ENCODE results near the gene RPTOR. TPM values are rescaled to one million over a fixed set of nuclear protein-coding genes. Genes with fewer than 3 reads are reported as not detected.
"Not testable (repeated sequence)": the region's sequence is repeated elsewhere in the genome, so short reads cannot be mapped to it uniquely, and the experiment has no call there.

Gene RPTOR
- polyA plus RNA-seq, 1 of the 3 experiments (the other 2 are of a cell fraction), result 14.9 TPM

DNA sequence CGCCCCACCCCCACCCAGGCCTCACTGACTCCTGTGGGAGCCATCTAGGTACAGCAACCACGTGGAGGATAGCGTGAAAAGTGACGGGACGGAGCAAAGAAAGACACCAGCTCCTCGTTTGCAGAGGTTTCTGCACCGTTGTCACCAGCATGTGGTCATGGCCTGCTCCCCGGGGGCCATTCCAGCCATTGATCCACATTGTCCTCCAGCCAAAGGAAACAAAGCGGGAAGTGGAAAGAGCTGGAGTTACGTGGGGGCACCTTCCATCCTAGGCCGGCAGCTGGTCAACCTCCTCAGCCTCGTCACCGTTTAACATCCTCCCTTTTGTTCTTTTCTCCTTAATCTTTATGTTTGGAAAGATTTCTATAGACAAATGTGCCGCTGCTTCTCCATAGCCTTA, 153.7 kb downstream of the RPTOR start:
- Histone ChIP-seq H3K9ac (no peak overlapping the region), H3K36me3 (replicated peaks in 1 of 2; ENCODE audit: control insufficient read depth in 1 of 2, insufficient read depth in 2 of 2, low read length in 1 of 2) (no peaks in the 10 kb centered on the region), H4K20me1 (ENCODE audit: insufficient read depth) (peaks cover 28% of the 10 kb centered on the region; the same call in 1 of the 2 replicates), H3K9me2 (no peaks in the 10 kb centered on the region), H3K79me2 (ENCODE audit: insufficient read depth) (peaks cover 57% of the 10 kb centered on the region), H3K4me3 (ENCODE audit: low read depth in 2 of 2, low read length in 1 of 2) (no peak overlapping the region), H3K27me3 (ENCODE audit: insufficient read depth) (no peaks in the 10 kb centered on the region), H2AFZ (ENCODE audit: low read depth) (no peak overlapping the region), H3K27ac (ENCODE audit: low read depth in 2 of 2, low read length in 1 of 2) (no peak overlapping the region), H3K9me3 (no peaks in the 10 kb centered on the region), H3K4me1 (ENCODE audit: control insufficient read depth in 1 of 2, insufficient read depth in 2 of 2, low read depth in 1 of 2, low read length in 1 of 2) (peaks cover 8 to 53% of the 10 kb centered on the region in 2 experiments; a peak in 3 of 4 replicates), H3K4me2 (no peak overlapping the region), H3F3A (replicated peaks; ENCODE audit: insufficient read depth) (no peaks in the 10 kb centered on the region)
- CTCF ChIA-PET, result interaction anchor here (1.0 to 1.1 kb wide), 2 partner anchors 121 to 271 kb away, joined by 3 to 4 read pairs; no protein-coding TSS in a partner anchor
- POLR2A ChIA-PET, result no interaction called here
- WGBS (ENCODE audit: low lambda C conversion rate), result 93% methylated on average over 14 of the region's 14 CpGs
- no peak for DNase-seq
- TF ChIP-seq, protein P1, sequence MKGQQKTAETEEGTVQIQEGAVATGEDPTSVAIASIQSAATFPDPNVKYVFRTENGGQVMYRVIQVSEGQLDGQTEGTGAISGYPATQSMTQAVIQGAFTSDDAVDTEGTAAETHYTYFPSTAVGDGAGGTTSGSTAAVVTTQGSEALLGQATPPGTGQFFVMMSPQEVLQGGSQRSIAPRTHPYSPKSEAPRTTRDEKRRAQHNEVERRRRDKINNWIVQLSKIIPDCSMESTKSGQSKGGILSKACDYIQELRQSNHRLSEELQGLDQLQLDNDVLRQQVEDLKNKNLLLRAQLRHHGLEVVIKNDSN (IDR thresholded peaks at IDR 0.05; ENCODE audit: borderline replicate concordance, low read depth), result no peak
- TF ChIP-seq TCF12 (IDR thresholded peaks at IDR 0.05), result no peak

DNA sequence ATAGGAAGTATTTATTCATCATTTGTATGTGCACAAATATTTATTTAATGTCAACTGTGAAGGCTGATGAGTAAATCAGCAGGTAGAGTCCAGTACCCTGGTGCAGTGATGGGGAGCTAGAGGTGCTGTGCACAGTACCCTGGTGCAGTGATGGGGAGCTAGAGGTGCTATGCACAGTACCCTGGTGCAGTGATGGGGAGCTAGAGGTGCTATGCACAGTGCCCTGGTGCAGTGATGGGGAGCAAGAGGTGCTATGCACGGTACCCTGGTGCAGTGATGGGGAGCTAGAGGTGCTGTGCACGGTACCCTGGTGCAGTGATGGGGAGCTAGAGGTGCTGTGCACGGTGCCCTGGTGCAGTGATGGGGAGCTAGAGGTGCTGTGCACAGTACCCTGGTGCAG, 154.6 kb downstream of the RPTOR start:
- CTCF ChIA-PET; H2AFZ ChIP-seq (ENCODE audit: low read depth); H3K27ac ChIP-seq (ENCODE audit: low read depth in 2 of 2, low read length in 1 of 2); H3K4me2 ChIP-seq; H3K9me3 ChIP-seq; DNase-seq; H3K27me3 ChIP-seq (ENCODE audit: insufficient read depth); POLR2A ChIA-PET; H3K36me3 ChIP-seq (replicated peaks in 1 of 2; ENCODE audit: control insufficient read depth in 1 of 2, insufficient read depth in 2 of 2, low read length in 1 of 2); H3K4me3 ChIP-seq (ENCODE audit: low read depth in 2 of 2, low read length in 1 of 2); H3F3A ChIP-seq (replicated peaks; ENCODE audit: insufficient read depth); H3K9ac ChIP-seq; H3K9me2 ChIP-seq: not testable (repeated sequence)
- peaks cover 49% of the 10 kb centered on the region for H3K79me2 ChIP-seq (ENCODE audit: insufficient read depth)
- H3K4me1 ChIP-seq (ENCODE audit: control insufficient read depth in 1 of 2, insufficient read depth in 2 of 2, low read depth in 1 of 2, low read length in 1 of 2), result peaks cover 8 to 44% of the 10 kb centered on the region in 2 experiments; a peak in 3 of 4 replicates
- WGBS (ENCODE audit: low lambda C conversion rate), result 93% methylated on average over 2 of the region's 3 CpGs
- H4K20me1 ChIP-seq (ENCODE audit: insufficient read depth), result peaks cover 31% of the 10 kb centered on the region; the same call in 1 of the 2 replicates

DNA sequence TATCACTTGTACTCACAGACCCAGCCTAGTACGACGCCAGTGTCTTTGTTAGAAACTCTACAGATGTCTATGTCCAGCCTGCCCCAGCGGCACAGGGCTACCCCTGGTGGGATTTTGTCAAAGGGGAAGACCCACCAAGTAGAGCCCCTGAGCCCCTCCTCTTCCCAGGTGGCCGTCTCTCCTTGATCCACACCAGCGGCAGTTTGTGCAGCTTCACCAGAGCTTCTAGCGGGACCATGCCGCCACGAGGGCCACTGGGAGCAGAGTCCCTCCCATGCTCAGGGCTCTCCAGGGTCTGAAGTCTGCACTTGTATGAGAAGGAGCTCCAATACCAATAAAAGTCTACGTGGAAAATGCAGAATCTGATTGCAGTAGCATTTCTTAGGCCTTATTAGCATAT, 157.1 kb downstream of the RPTOR start:
- CTCF ChIA-PET, result interaction anchor here (0.8 to 1.5 kb wide), 4 partner anchors 8 to 156 kb away, joined by 3 to 6 read pairs (median 4); no protein-coding TSS in a partner anchor
- Histone ChIP-seq H4K20me1 (ENCODE audit: insufficient read depth) (peaks cover 24% of the 10 kb centered on the region; the same call in 1 of the 2 replicates), H3K27ac (ENCODE audit: low read depth in 2 of 2, low read length in 1 of 2) (no peak overlapping the region), H3K9ac (no peak overlapping the region), H3K27me3 (ENCODE audit: insufficient read depth) (no peaks in the 10 kb centered on the region), H3K4me2 (no peak overlapping the region), H3K9me3 (no peaks in the 10 kb centered on the region), H3K9me2 (no peaks in the 10 kb centered on the region), H3K4me1 (ENCODE audit: control insufficient read depth in 1 of 2, insufficient read depth in 2 of 2, low read depth in 1 of 2, low read length in 1 of 2) (peaks cover 0 to 25% of the 10 kb centered on the region in 2 experiments; a peak in 1 of 4 replicates), H3K79me2 (ENCODE audit: insufficient read depth) (peaks cover 28% of the 10 kb centered on the region), H3F3A (replicated peaks; ENCODE audit: insufficient read depth) (no peaks in the 10 kb centered on the region), H2AFZ (ENCODE audit: low read depth) (no peak overlapping the region), H3K4me3 (ENCODE audit: low read depth in 2 of 2, low read length in 1 of 2) (no peak overlapping the region), H3K36me3 (replicated peaks in 1 of 2; ENCODE audit: control insufficient read depth in 1 of 2, insufficient read depth in 2 of 2, low read length in 1 of 2) (no peaks in the 10 kb centered on the region)
- DNase-seq, result no peak
- TF ChIP-seq MXI1 (IDR thresholded peaks at IDR 0.05; ENCODE audit: low read depth, low read length) (no peak), EZH2phosphoT487 (IDR thresholded peaks at IDR 0.05; ENCODE audit: borderline replicate concordance, low read depth) (no peak), EP300 (IDR thresholded peaks at IDR 0.05; ENCODE audit: borderline replicate concordance in 1 of 2, low read depth in 1 of 2, low read length in 1 of 2) (no peak), MEF2A (IDR thresholded peaks at IDR 0.05; ENCODE audit: borderline replicate concordance, low read depth) (no peak), SIN3A (IDR thresholded peaks at IDR 0.05; ENCODE audit: borderline replicate concordance, low read depth, low read length) (no peak), RCOR1 (IDR thresholded peaks at IDR 0.05; ENCODE audit: low read length) (no peak), TAF1 (IDR thresholded peaks at IDR 0.05; ENCODE audit: borderline replicate concordance, low read depth, low read length) (no peak), FOXM1 (IDR thresholded peaks at IDR 0.05; ENCODE audit: low read depth) (no peak), ELF1 (IDR thresholded peaks at IDR 0.05) (no peak), CHD2 (IDR thresholded peaks at IDR 0.05; ENCODE audit: low read length, partially characterized antibody) (no peak), GATA2 (CRISPR knock-in tag; IDR thresholded peaks at IDR 0.05) (no peak)
- TF ChIP-seq, protein P2, sequence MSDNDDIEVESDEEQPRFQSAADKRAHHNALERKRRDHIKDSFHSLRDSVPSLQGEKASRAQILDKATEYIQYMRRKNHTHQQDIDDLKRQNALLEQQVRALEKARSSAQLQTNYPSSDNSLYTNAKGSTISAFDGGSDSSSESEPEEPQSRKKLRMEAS (IDR thresholded peaks at IDR 0.05; ENCODE audit: low read depth), result no peak
- TF ChIP-seq, protein P3, sequence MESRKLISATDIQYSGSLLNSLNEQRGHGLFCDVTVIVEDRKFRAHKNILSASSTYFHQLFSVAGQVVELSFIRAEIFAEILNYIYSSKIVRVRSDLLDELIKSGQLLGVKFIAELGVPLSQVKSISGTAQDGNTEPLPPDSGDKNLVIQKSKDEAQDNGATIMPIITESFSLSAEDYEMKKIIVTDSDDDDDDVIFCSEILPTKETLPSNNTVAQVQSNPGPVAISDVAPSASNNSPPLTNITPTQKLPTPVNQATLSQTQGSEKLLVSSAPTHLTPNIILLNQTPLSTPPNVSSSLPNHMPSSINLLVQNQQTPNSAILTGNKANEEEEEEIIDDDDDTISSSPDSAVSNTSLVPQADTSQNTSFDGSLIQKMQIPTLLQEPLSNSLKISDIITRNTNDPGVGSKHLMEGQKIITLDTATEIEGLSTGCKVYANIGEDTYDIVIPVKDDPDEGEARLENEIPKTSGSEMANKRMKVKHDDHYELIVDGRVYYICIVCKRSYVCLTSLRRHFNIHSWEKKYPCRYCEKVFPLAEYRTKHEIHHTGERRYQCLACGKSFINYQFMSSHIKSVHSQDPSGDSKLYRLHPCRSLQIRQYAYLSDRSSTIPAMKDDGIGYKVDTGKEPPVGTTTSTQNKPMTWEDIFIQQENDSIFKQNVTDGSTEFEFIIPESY (IDR thresholded peaks at IDR 0.05; ENCODE audit: borderline replicate concordance, low read depth), result no peak
- TF ChIP-seq, protein P1 (IDR thresholded peaks at IDR 0.05; ENCODE audit: borderline replicate concordance, low read depth), result no peak
- POLR2A ChIA-PET, result no interaction called here
- 95% methylated on average over 9 of the region's 9 CpGs for WGBS (ENCODE audit: low lambda C conversion rate)
